Activated T-cell treated with anti-CD3 and anti-CD28 coated beads, Interleukin-2, amount 50 U/mL, for 48 hours (primary cell): Measurements from ENCODE around the gene MRPL11.

Source experiments
- DNase-seq, 2 experiments: peaks; one replicate each; pipeline ENCODE4 v3.0.0-alpha.2; 2020

Gene MRPL11

GRCh38 chr11:66438504-66439466 is at the start of gene MRPL11:
Gene MRPL11 (minus strand): TSS chr11:66438848. CDS start chr11:66438754, 94 bp downstream.
- peak; percentile 94 for DNase-seq

- DNase-seq: no peak
Measured at GRCh38 chr11:66484806-66485380, 46.2 kb upstream of the MRPL11 start.

DNA sequence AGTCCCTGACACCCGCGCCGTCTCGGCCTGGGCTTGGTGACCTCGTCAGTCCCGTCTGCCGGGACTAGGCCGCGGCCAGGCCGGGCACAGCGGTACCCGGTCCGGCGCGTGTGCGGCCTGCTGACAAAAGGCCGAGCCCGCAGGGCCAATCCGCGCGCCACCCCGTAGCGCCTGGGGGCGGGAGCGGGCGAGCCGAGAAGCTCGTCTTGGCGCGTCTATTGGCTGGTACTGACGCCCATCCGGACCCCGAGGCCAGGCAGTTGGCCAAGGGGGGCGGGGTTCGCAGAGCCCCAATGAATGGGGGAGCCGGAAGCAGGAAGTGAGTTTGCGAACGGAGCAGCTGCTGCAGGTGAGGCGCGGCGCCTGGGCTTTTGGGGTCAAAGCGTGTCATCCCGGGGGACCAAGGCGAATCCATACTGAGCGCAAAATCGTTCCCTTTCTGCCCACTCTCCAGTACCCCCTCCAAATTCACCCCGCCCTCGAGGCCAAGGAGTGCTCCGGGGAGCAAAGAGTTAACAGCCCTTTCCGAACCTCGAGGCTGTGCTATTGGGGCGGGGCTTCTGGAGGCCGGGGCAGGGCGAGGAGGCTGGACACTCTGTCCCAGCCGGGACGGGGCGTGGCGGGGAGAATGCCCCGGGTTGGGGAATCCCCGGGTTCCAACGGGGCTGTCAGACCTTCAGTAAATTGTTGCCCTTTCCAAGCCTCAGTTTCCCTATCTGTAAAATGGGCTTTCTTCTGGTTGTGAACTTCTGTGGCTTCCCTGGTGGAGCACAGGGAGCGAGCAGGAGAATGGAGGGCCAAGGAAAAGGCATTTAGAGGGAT is 41.7 kb upstream of the MRPL11 start, which contains the start of gene DPP3:
Gene DPP3 (plus strand): TSS at position 318 of the 822 bp plus-strand sequence. CDS start 1,767 bp downstream, outside the sequence.
- peak; percentile 97 to 98 for DNase-seq

- peak in 1 of 2 experiments; percentile 44 for DNase-seq
Measured at GRCh38 chr11:66479394-66480116, 40.9 kb upstream of the MRPL11 start.

DNA sequence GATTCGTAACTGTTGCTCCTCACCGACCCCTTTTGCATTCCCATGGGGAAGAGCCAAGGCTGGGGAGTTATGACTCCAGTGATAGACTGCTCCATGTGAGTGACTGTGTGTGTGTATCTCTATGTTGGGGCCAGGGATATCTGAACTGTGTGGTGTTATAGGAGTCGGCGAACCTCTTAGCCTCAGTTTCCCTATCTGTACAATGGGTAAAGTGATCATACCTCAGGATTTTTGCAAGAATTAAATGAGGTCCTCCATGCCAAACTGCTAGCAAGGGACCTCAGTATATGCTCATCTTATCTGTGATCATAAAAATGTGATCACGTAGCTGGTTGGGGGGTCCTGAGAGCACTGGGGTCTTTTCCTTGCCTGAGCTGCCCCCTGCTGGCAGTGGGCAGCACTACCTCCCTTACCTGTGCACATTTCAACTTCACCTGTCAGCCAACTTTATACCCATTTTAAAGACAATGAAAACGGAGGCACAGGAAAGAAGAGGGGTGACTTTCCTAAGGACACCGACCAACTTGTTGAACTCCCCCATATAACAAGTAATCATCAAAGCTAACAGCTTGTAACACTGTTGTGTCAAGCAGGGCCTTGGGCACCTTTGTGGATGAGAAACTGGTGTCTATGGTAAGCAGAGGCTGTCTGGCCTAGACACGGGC is 40.2 kb upstream of the MRPL11 start:
- DNase-seq: peak; percentile 54 to 60

DNA sequence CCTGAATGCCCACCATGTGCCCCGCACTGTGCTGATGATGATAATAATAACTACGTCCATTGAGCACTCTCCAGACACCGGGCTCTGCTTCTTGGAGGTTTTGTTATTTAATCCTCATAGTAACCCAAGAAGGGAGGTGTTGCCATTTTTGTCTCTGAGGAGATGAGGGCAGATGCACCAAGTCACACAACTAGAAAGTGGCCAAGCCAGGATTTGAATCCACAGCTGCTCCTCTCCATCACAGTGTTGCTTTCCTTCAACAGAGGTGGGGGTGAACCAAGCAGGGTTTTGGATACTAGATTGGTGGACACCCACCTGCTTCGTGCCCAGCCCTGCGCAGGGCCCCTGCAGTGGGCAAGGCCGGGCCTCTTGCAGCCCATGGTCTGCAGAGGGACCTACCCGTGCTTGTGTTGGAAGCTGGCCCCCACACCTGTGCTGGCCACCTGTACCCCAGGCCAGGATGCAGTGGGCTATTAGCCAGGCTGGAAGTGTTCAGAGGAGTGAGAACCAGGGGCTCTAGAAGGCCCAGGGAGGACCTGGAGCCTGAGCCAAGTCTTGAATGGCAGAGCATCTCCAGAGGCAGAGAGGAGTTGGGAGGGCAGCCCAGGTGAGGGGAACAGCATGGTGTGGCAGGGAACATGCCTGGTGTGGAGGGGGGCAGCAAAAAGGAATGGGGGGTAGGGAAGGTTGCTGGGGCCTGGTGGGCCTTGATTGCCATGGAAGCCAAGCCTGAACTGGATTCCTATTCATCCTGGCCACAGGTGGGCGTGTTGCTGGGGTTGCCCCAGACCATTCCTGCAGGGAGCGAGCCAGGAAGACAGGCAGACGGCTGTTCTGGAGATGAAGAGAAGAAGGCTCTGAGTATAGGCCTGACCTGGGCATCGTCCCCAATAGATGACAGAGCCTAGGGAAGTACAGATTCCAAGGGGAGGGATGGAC is 38.9 kb upstream of the MRPL11 start:
- no peak for DNase-seq

DNA sequence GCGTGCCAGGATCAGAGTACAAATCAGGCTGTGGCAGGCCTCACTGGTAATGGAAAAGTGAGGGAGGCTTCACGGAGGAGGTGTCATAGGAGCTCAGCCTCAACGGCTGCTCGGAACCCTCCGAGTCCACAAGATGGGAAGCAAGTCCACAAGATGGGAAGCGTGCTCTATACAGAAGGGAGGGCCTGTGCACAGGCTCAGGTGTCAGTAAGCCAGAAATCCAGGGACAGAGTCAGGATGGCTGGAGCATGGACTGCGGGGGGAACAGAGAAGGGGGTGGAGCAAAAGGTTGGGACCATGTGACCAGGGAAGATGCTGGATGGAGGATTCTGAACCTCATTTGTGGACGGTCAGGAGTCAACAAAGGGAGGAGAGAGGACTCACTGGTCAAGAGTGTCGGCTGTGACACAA is 38.2 kb upstream of the MRPL11 start:
- no peak for DNase-seq

GRCh38 chr11:66476173-66476840 is 37.7 kb upstream of the MRPL11 start:
- no peak for DNase-seq

- no peak for DNase-seq
Measured at GRCh38 chr11:66475349-66476172, 36.9 kb upstream of the MRPL11 start.

DNA sequence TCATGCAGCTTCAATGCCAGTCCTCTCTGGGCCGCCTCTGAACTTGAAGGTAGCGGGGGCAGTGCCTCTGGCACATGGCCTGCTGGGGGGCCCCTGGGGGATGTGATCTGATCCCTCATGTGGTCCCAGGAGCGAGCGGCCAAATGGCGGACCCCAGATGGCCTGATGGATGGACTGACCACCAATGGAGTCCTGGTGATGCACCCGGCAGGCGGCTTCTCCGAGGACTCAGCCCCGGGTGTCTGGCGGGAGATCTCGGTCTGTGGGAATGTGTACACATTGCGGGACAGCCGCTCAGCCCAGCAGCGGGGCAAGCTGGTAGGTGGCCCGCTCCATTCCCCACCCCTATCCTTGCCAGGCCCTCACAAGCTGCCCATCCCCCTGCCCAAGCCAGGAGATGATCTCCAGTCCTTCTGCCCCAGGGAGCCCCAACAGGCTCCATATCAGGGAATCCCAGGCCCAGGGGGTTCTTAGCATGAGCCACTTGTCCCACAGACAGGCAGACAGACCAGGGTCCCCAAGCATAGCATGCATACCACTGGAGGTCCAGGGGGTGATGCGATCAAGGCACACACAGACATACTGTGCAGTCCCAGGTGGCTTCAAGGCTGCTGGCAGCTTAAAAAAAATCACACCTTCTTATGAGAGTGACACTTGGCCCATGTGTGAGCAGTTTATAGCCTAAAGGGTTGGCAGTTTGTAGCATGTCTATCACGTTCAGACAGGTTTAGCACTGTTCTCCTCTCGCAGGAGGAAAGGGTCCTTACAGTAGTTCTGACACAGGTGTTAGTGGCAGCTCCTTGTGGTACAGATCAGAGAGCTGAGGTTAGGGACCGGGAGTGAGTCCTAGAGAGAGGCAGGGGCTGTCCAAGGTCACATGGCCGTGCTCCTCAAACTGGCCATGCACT is 35.2 kb upstream of the MRPL11 start:
- DNase-seq: no peak

GRCh38 chr11:66473167-66473566 is 34.5 kb upstream of the MRPL11 start:
- no peak for DNase-seq

- DNase-seq: no peak
Measured at GRCh38 chr11:66472054-66472453, 33.4 kb upstream of the MRPL11 start.

DNA sequence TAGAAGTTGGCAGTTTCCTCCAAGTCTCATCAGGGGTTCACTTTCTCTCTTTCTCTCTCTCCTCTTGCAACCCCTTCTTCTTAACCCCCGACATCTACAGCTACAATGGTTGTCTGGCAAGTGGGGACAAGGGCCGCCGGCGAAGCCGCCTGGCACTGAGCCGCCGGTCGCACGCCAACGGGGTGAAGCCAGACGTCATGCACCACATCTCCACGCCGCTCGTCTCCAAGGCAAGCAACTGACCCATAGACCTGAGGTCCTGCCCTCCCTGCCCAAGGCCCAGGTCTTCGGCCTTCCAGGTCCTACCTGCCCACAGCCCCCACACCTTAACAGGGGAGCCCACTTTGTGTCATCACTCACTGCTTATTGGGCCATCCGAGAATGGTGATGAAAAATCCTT is 32.5 kb upstream of the MRPL11 start:
- DNase-seq: no peak

DNA sequence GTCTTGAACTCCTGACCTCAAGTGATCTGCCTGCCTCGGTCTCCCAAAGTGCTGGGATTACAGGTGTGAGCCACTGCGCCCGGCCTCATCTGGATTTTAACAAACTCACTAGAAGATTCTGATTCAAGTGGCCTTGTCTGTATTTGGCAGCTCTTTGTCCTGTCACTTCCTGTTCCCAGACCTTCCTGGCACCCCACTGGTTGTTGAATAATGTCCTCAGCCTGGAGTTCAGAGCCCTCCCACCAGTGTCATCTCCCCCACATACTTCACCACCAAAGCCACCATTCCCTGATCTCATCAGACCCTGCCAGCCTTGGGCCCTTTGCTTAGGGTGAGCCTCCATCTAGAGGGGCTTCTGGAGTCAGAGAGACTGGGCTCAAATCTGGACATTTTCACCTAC is 31.4 kb upstream of the MRPL11 start:
- DNase-seq: no peak

- DNase-seq: no peak
Measured at GRCh38 chr11:66469441-66469840, 30.8 kb upstream of the MRPL11 start.

GRCh38 chr11:66468691-66469090 is 30.0 kb upstream of the MRPL11 start:
- no peak for DNase-seq

GRCh38 chr11:66467756-66468155 is 29.1 kb upstream of the MRPL11 start:
- peak in 1 of 2 experiments; percentile 39 for DNase-seq
